Measurements from ENCODE around the gene PPP1CA.

The PPP1CA gene

GRCh38 chr11:67431346-67432249 is 29.9 kb upstream of the PPP1CA start:
- TF ChIP-seq FOXP2 (optimal IDR thresholded peaks at IDR 0.05; ENCODE audit: borderline replicate concordance, extremely low read depth, extremely low read length, insufficient read depth) (no peak), POLR2AphosphoS5 (IDR thresholded peaks at IDR 0.05; ENCODE audit: low read depth, low read length) (no peak), REST (IDR thresholded peaks at IDR 0.05; ENCODE audit: insufficient read depth in 1 of 2, low read depth in 2 of 2, low read length in 2 of 2) (no peak), SIN3A (IDR thresholded peaks at IDR 0.05; ENCODE audit: borderline replicate concordance, insufficient read depth, low read length) (no peak), TAF1 (IDR thresholded peaks at IDR 0.05; ENCODE audit: borderline replicate concordance, insufficient read depth, low read length) (no peak)

DNA sequence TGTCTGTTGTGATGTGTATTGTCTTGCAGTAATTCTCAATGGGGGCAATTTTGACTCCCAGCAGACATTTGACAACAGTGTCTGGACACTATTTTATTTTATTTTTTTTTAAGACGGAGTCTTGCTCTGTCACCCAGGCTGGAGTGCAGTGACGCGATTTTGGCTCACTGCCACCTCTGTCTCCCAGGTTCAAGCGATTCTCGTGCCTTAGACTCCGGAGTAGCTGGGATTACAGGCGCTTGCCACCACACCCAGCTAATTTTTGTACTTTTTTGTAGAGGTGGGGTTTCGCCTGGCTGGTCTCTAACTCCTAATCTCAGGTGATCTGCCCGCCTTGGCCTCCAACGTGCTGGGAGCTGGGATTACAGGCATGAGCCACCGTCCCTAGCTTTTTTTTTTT is 28.1 kb upstream of the PPP1CA start:
- TF ChIP-seq TAF1 (IDR thresholded peaks at IDR 0.05; ENCODE audit: borderline replicate concordance, insufficient read depth, low read length), result no peak
- TF ChIP-seq REST (IDR thresholded peaks at IDR 0.05; ENCODE audit: insufficient read depth in 1 of 2, low read depth in 2 of 2, low read length in 2 of 2), result no peak
- TF ChIP-seq POLR2AphosphoS5 (IDR thresholded peaks at IDR 0.05; ENCODE audit: low read depth, low read length), result no peak
- no peak for TF ChIP-seq SIN3A (IDR thresholded peaks at IDR 0.05; ENCODE audit: borderline replicate concordance, insufficient read depth, low read length)

DNA sequence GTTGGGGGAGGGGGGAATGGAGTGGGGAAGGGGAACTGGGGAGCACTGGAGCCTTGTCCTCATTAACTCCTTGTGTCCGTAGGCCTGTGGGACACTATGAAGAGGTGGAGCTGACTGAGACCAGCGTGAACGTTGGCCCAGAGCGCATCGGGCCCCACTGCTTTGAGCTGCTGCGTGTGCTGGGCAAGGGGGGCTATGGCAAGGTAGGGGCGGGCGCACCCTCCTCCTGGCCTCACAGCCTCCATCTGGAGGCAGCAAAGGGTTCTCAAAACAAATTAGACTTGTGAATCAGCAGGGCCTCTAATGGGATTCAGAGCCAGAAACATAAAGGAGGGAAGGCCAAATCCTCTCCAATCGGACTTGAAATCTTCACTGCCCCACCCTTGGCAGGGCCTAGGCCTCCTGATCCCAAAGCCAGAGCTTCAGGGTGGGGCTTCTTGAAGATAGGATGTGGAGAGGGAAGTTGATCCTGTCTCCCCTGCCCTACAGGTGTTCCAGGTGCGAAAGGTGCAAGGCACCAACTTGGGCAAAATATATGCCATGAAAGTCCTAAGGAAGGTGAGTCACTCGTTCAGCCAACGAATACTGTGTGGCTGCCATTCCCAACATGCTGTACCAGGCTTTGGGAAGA is 27.5 kb upstream of the PPP1CA start:
- TF ChIP-seq REST (IDR thresholded peaks at IDR 0.05; ENCODE audit: insufficient read depth in 1 of 2, low read depth in 2 of 2, low read length in 2 of 2) (no peak), FOXP2 (optimal IDR thresholded peaks at IDR 0.05; ENCODE audit: borderline replicate concordance, extremely low read depth, extremely low read length, insufficient read depth) (no peak), POLR2AphosphoS5 (IDR thresholded peaks at IDR 0.05; ENCODE audit: low read depth, low read length) (no peak), TAF1 (IDR thresholded peaks at IDR 0.05; ENCODE audit: borderline replicate concordance, insufficient read depth, low read length) (no peak), SIN3A (IDR thresholded peaks at IDR 0.05; ENCODE audit: borderline replicate concordance, insufficient read depth, low read length) (no peak)

- TF ChIP-seq TAF1 (IDR thresholded peaks at IDR 0.05; ENCODE audit: borderline replicate concordance, insufficient read depth, low read length), result peak; percentile 75; the same call in 1 of the 2 replicates
- TF ChIP-seq SIN3A (IDR thresholded peaks at IDR 0.05; ENCODE audit: borderline replicate concordance, insufficient read depth, low read length), result peak; percentile 94; the same call in 1 of the 2 replicates
- peak in 1 of 2 experiments; percentile 20; a peak in 1 of 4 replicates for TF ChIP-seq REST (IDR thresholded peaks at IDR 0.05; ENCODE audit: insufficient read depth in 1 of 2, low read depth in 2 of 2, low read length in 2 of 2)
- TF ChIP-seq POLR2AphosphoS5 (IDR thresholded peaks at IDR 0.05; ENCODE audit: low read depth, low read length), result peak; percentile 96
- peak; percentile 95 for TF ChIP-seq FOXP2 (optimal IDR thresholded peaks at IDR 0.05; ENCODE audit: borderline replicate concordance, extremely low read depth, extremely low read length, insufficient read depth)
Observed at GRCh38 chr11:67428052-67429001, 26.7 kb upstream of the PPP1CA start, which contains the start of gene RPS6KB2. Gene RPS6KB2 (plus strand): TSS chr11:67428494. CDS start chr11:67428546, 52 bp downstream.

Data from PFSK-1 (cell line).